H1 (cell line): ENCODE results near the gene KCNK7.

Source experiments
- CBX8 ChIP-seq: fragments of 300-800, 300-1000 bp; sonication (generic); IDR thresholded peaks from 2 replicates; pipeline ENCODE4 v1.7.1; 2016; ENCODE audit warnings: low read depth, low read length, borderline replicate concordance
- CREB1 ChIP-seq: IDR thresholded peaks from 2 replicates; pipeline ENCODE4 v1.6.1; 2012; ENCODE audit warnings: inconsistent platforms
- CTCF ChIP-seq, 3 experiments: IDR thresholded peaks; 1 replicate in 2 of 3; 2 replicates in 1 of 3; pipeline versions ENCODE4 v1.5.1 to v1.6.1; 2011; ENCODE audit warnings: low read length in 3 of 3, mild to moderate bottlenecking in 3 of 3, inconsistent platforms in 2 of 3, low read depth in 1 of 3, moderate library complexity in 1 of 3; ENCODE audit not compliant: insufficient read depth in 1 of 3; ENCODE audit errors: control extremely low read depth in 1 of 3
- EZH2 ChIP-seq: fragments of 200-600 bp; sonication (generic); IDR thresholded peaks from 2 replicates; pipeline ENCODE4 v1.7.1; 2012; ENCODE audit warnings: low read depth, mild to moderate bottlenecking, moderate library complexity, low read length, inconsistent platforms; ENCODE audit not compliant: severe bottlenecking
- GABPA ChIP-seq: IDR thresholded peaks from 2 replicates; pipeline ENCODE4 v1.6.1; 2011; ENCODE audit warnings: mild to moderate bottlenecking, low read length, moderate library complexity, borderline replicate concordance; ENCODE audit not compliant: insufficient read depth
- HDAC2 ChIP-seq, 2 experiments: fragments of 300-600 bp in 1 of 2; sonication (generic) in 1 of 2; IDR thresholded peaks; 2 replicates each; pipeline ENCODE4 v1.6.1; 2011 to 2012; ENCODE audit warnings: low read depth in 2 of 2, low read length in 2 of 2, mild to moderate bottlenecking in 2 of 2, moderate library complexity in 2 of 2, borderline replicate concordance in 1 of 2, inconsistent platforms in 1 of 2
- POLR2A ChIP-seq, 2 experiments: IDR thresholded peaks; 1 replicate in 1 of 2; 2 replicates in 1 of 2; pipeline ENCODE4 v1.6.1; 2011; ENCODE audit warnings: low read depth in 2 of 2, low read length in 2 of 2, mild to moderate bottlenecking in 2 of 2; ENCODE audit errors: control extremely low read depth in 1 of 2
- POLR2AphosphoS5 ChIP-seq: IDR thresholded peaks from 2 replicates; pipeline ENCODE4 v1.6.1; 2011; ENCODE audit warnings: low read depth, low read length
- SUZ12 ChIP-seq: fragments of 200-600 bp; sonication (generic); IDR thresholded peaks from 2 replicates; pipeline ENCODE4 v1.6.1; 2012; ENCODE audit warnings: mild to moderate bottlenecking, inconsistent platforms, low read length, moderate library complexity, mixed read lengths
- TAF1 ChIP-seq: IDR thresholded peaks from 2 replicates; pipeline ENCODE4 v1.6.1; 2011; ENCODE audit warnings: mild to moderate bottlenecking, low read depth, low read length

GRCh38 chr11:65579291-65579690 is 16.3 kb downstream of the KCNK7 start:
- TF ChIP-seq POLR2AphosphoS5 (no peak), CTCF (IDR thresholded peaks at IDR 0.05; ENCODE audit: control extremely low read depth in 1 of 3, insufficient read depth in 1 of 3, low read depth in 1 of 3, low read length in 3 of 3) (no peak), EZH2 (no peak), HDAC2 (IDR thresholded peaks at IDR 0.05; ENCODE audit: borderline replicate concordance in 1 of 2, low read depth in 2 of 2, low read length in 2 of 2) (no peak), CBX8 (no peak), CREB1 (no peak), POLR2A (IDR thresholded peaks at IDR 0.05; ENCODE audit: control extremely low read depth in 1 of 2, low read depth in 2 of 2, low read length in 2 of 2) (no peak), GABPA (no peak), SUZ12 (no peak), TAF1 (no peak)
